ENCODE results near the gene PPHLN1.

- TF ChIP-seq CTCF (IDR thresholded peaks at IDR 0.05) = no peak
- TF ChIP-seq EP300 (IDR thresholded peaks at IDR 0.05) = no peak
- no peak for TF ChIP-seq POLR2A (IDR thresholded peaks at IDR 0.05)
Measured at GRCh38 chr12:42380733-42381132, 54.8 kb downstream of the PPHLN1 start.

Measured in sigmoid colon (tissue), 4 donors.